ENCODE measurements around the gene NCKAP5.

- TF ChIP-seq CTCF (IDR thresholded peaks at IDR 0.05): no peak
- TF ChIP-seq EP300 (IDR thresholded peaks at IDR 0.05): no peak
- TF ChIP-seq POLR2A (IDR thresholded peaks at IDR 0.05): no peak
Measured at GRCh38 chr2:133452146-133452545, 116.1 kb downstream of the NCKAP5 start.
